Measurements from ENCODE around the gene HOXC9.

HOXC9 gene

GRCh38 chr12:54002915-54003389 is 3.0 kb downstream of the HOXC9 start:
- DNase-seq, result no peak

DNA sequence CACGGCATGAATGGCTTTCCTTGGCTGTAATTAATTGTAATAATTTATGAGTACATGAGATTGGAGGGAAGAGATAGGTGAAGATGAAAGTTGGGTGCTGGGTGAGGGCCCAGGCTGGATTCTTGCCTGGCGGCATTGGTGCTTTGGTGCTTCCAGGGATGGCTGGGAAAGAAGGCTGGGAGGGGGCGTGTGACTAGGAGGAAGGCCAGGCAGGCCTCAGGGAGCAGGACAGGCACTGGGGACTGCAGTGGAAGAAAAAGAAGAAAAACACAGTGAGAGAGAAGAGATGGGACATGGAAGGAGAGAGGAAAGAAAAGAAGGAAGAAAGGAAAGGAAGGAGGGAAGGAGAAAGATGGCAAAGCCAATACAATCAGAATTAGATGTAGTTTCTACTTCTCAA is 3.7 kb downstream of the HOXC9 start:
- DNase-seq, result no peak

DNA sequence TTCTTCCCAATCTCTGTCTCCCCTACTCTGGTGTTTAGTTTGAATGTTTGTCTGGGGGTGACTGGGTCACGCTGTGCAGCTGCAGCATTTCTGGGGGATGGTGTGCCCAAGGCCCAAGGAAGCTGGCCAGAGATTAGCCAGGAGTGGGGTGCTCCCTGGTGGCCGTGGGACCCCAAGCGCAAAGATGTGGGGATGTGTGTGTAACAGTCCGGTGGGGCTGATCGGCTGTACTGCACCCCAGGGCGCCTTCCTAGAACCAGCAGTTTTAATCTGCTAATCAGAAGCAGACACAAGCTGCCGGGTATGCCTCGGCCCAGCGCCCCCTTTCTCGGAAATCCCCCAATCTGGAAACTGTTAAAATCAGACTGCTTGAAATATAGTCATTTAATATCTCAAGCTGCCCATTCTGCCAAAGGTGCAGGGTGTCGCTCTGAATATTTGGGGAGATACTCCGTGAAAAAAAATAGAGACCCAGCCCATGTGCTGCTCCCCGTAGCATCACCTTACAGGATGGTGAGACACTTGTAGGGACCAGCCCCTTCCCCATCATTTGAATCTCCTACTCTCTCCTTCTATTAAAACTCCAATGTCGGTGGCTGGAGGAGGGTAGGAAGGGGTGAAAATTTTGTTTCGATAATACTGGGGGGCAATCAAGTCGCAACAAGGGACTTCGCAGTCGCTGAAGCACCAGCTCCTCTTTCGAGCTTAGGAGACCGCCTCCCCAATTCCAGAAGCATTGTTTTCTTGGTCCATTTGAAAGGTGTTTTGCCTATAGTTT is 4.3 kb downstream of the HOXC9 start:
- no peak for DNase-seq

GRCh38 chr12:54004841-54005530 is 5.0 kb downstream of the HOXC9 start:
- DNase-seq, result no peak

GRCh38 chr12:54005531-54005852 is 5.5 kb downstream of the HOXC9 start:
- DNase-seq, result no peak

GRCh38 chr12:54005853-54006558 is 6.0 kb downstream of the HOXC9 start:
- peak; percentile 94 for DNase-seq

DNA sequence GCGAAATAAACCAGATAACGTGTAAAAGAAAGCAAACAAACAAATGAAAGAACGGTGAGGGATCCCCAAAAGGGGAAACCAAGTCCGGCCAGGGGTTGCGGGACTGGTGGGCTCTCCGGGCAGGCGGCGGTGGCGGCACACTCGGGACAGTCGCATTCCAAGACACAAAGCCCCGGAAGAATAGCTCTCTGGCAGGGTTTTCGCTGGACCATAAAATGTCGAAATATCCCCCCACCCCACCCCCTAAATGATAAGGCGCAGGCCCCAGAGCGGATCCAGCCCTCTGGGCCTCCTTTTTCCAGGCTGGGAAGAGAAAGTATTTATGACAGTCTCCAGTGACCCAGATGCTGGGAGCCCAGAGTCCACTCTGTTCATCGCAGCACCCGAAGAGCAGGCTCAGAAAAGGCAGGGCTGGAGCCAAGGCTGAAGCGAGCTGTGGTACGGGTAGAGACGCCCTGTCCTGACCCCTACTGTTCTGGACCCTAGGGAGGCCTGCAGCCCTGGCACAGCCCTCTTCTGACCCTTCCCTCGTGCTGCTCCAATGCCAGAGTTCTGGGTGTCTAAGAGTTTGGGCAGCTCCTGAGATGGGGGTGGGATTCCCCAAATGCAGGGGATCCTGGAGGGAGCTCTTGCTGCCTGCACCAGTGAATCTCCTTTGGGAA is 6.7 kb downstream of the HOXC9 start:
- DNase-seq, result no peak

- no peak for DNase-seq
These were observed 7.7 kb downstream of the HOXC9 start for GRCh38 chr12:54007538-54008259.

DNA sequence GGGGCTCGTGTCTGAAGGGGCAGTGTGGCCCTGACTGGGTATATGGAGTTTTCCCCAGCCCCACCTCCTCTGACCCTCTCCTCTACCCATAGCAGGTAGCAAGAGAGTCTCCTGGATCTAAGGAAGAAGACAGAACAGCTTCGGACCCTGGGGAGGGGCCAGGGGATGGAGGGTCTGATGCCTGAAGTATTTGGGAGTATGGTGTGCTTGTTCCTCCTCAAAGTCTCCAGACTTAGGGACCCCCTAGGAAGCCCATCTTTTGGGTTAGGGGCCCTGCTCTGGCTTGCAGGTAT is 8.2 kb downstream of the HOXC9 start:
- DNase-seq, result no peak

- no peak for DNase-seq
These were observed 9.5 kb downstream of the HOXC9 start for GRCh38 chr12:54009171-54010052.

GRCh38 chr12:54010053-54010971 is 10.4 kb downstream of the HOXC9 start:
- DNase-seq, result no peak

DNA sequence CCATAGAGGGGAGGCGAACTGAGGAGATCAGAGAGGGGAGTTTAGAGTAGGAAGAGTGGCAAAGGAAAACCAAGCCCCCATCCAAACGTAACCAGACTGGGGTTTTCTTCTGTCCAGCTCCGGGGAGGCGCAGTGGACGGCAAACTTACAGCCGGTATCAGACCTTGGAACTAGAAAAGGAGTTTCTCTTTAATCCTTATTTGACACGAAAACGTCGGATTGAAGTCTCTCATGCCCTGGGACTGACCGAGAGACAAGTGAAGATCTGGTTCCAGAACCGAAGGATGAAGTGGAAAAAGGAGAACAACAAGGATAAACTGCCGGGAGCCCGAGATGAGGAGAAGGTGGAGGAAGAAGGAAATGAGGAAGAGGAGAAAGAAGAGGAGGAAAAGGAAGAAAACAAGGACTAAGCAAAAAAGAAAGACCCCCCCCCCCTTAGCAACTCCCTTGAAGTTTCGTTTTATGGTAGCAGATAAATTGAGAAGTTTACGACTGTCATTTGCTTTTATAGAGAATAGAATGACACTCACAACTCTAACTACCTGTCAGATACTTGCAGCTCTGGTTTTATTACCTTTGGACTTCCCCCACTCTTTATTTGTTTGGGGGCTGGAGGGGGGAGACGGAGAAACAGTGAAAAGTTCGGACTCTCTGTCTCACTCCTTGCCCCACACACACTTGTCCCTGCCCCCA is 11.2 kb downstream of the HOXC9 start:
- DNase-seq, result no peak

DNA sequence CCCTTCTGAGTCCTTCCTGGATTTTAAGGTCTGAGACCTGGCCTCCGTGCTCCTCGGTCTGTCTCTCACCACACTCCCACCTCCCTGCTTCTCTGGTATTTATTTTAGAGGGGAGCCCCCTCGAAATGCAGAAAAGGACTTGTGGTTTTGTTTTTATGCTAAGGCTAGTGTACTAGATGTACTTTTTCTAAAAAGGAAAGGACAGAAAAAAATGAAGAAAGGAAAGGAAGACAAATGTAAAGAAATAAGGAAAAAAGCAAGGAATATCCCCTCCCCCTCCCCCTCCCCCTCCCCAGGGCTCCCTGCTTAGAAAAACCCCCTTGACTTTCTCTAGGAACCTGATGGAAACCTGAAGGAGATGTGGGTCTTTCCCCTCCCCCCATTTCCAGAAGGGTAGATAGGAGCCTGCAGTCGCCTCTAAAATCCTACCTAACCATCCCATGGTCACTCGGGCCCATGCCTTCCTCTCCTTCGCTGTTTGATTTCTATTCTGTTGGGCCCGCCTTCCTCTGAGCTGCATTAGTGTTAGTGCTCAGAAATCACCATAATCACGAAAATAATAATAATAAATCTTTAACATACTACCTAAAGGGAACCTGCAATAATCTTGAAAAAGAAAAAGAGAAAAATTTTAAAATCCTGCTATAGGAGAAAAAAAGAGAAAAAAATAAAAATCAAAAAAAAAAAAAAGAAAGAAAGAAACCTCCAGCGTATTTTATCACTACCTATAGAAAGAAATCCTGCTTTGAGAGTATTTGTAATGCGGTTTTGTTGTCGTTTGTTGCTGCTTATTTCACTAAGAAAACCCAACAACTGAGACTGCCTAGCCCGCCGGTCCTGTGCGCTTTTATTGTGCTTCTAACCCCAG is 11.9 kb downstream of the HOXC9 start:
- DNase-seq, result no peak

GRCh38 chr12:54012631-54013409 is 12.9 kb downstream of the HOXC9 start:
- no peak for DNase-seq

GRCh38 chr12:54014377-54015017 is 14.5 kb downstream of the HOXC9 start:
- DNase-seq, result no peak

DNA sequence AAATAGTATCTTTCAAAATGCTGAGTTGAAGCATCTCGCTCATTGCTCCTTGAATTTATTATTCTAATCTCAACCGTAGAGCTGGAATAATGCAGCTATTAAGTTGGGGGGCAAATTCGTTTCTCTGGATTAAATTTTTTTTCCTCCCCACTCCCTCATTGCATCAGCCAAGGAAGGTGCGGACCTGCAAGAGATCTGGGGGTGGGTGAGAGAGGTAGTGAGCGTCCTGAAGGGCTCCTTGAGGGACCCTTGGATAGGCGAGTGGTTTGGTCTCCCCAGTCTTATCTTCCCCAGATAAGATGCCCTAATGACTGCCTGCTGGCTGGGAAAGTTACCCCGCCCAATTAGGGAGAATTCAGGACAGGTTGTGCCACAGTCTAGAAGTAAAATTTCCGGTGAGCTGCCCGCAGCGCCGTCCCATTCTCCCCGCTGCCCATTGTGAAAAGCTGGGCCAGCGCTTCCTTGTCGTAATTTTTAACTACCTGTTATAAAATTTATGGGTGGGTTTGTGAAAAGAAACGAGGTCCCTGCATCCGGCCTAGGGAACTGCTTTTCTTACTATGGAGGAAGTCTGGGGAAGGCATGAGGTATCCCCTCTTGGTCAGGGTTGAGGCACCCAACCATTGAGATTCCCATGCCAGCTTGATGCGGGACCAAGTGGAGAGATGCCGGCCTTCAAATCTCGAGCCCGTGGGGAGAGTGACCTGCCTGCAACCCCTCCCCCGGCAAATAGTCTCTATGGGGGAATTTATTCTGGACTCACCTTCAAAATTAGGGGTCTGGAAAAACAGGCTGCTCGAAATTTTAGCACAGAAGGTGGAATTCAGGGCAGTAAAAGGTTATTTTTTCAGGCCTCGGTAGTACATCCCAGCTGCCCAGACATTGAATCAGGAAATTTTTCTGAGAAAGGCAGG is 15.3 kb downstream of the HOXC9 start:
- no peak for DNase-seq

DNA sequence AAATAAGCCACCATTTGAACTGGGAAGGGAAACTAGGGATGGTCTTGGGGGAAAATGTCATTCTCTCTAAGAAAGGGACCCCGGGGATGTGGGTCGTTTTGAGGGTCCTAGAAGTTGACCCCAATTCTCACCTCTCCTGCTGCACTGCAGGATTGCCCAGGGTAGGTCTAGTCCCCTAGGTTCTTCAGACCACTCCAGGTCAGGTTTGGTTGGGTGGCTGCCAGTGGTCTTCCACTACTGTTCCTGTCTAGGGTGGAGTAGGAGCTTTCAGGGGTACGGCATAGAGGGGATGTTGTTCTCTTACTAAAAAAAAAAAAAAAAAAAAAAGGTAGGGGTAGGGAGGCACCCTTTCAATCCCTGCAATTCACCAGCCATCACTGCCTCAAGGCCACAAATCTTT is 16.1 kb downstream of the HOXC9 start:
- no peak for DNase-seq

Measured in retina (tissue), 1 donor.